Measurements from ENCODE around the gene RETN. TPM values are rescaled to one million over a fixed set of nuclear protein-coding genes. Genes with fewer than 3 reads are reported as not detected.

RETN gene
- total RNA-seq, 1 experiment from 2014 or later, result not detected

GRCh38 chr19:7641290-7642276 lies 27.3 kb upstream of the RETN start:
- Histone ChIP-seq H3K36me3 (ENCODE audit: control insufficient read depth, insufficient read depth, low read length) (no peaks in the 10 kb centered on the region), H3K4me1 (ENCODE audit: control insufficient read depth, insufficient read depth, low read length) (no peaks in the 10 kb centered on the region), H3K27ac (ENCODE audit: low read length) (no peak overlapping the region), H3K9me3 (ENCODE audit: control insufficient read depth, insufficient read depth, low read depth, low read length) (no peaks in the 10 kb centered on the region), H3K4me3 (ENCODE audit: low read depth in 2 of 2, low read length in 2 of 2) (no peak overlapping the region), H3K27me3 (ENCODE audit: control insufficient read depth, insufficient read depth, low read length) (no peaks in the 10 kb centered on the region)
- ATAC-seq, result no peak
- in situ Hi-C loops (cut with HindIII; ENCODE audit: low pct_unique_long_range_greater_than_20kb, low sequenced_read_pairs) (no loop called here), intact Hi-C loops (cut with micrococcal nuclease; ENCODE audit: unreplicated experiment) (no loop called here)
- ChIA-PET CTCF (interaction anchor here (0.7 kb wide), 1 partner anchor 73 kb away, joined by 3 read pairs; no protein-coding TSS in a partner anchor), POLR2A (no interaction called here)
- DNase-seq (ENCODE audit: low read depth, low spot score), result no peak
- BruUV-seq (replicated peaks), result no TSS peak
- TF ChIP-seq TCF7L2 (IDR thresholded peaks at IDR 0.05; ENCODE audit: low read depth, low read length), result no peak
- no peak for TF ChIP-seq REST (IDR thresholded peaks at IDR 0.05; ENCODE audit: insufficient read depth in 1 of 2, low read depth in 2 of 2, low read length in 1 of 2)

- H3K27ac ChIP-seq (ENCODE audit: low read length), result no peak overlapping the region
- ATAC-seq (no peak), DNase-seq (ENCODE audit: low read depth, low spot score) (no peak)
- H3K27me3 ChIP-seq (ENCODE audit: control insufficient read depth, insufficient read depth, low read length), result no peaks in the 10 kb centered on the region
- no peak overlapping the region for H3K4me3 ChIP-seq (ENCODE audit: low read depth in 2 of 2, low read length in 2 of 2)
- TF ChIP-seq, protein P1, sequence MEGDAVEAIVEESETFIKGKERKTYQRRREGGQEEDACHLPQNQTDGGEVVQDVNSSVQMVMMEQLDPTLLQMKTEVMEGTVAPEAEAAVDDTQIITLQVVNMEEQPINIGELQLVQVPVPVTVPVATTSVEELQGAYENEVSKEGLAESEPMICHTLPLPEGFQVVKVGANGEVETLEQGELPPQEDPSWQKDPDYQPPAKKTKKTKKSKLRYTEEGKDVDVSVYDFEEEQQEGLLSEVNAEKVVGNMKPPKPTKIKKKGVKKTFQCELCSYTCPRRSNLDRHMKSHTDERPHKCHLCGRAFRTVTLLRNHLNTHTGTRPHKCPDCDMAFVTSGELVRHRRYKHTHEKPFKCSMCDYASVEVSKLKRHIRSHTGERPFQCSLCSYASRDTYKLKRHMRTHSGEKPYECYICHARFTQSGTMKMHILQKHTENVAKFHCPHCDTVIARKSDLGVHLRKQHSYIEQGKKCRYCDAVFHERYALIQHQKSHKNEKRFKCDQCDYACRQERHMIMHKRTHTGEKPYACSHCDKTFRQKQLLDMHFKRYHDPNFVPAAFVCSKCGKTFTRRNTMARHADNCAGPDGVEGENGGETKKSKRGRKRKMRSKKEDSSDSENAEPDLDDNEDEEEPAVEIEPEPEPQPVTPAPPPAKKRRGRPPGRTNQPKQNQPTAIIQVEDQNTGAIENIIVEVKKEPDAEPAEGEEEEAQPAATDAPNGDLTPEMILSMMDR (IDR thresholded peaks at IDR 0.05), result no peak
- TF ChIP-seq POLR2AphosphoS5 (IDR thresholded peaks at IDR 0.05; ENCODE audit: low read depth, low read length) (no peak), TCF7L2 (IDR thresholded peaks at IDR 0.05; ENCODE audit: low read depth, low read length) (no peak), SIN3A (IDR thresholded peaks at IDR 0.05; ENCODE audit: borderline replicate concordance, insufficient read depth, low read depth, low read length) (no peak)
- no peaks in the 10 kb centered on the region for H3K36me3 ChIP-seq (ENCODE audit: control insufficient read depth, insufficient read depth, low read length)
- ChIA-PET POLR2A (no interaction called here), CTCF (no interaction called here)
- no TSS peak for BruUV-seq (replicated peaks)
- no peaks in the 10 kb centered on the region for H3K4me1 ChIP-seq (ENCODE audit: control insufficient read depth, insufficient read depth, low read length)
- H3K9me3 ChIP-seq (ENCODE audit: control insufficient read depth, insufficient read depth, low read depth, low read length), result no peaks in the 10 kb centered on the region
- in situ Hi-C loops (cut with HindIII; ENCODE audit: low pct_unique_long_range_greater_than_20kb, low sequenced_read_pairs) (no loop called here), intact Hi-C loops (cut with micrococcal nuclease; ENCODE audit: unreplicated experiment) (no loop called here)
Observed at GRCh38 chr19:7642295-7643030, 26.4 kb upstream of the RETN start.
